VCaP (cell line): ENCODE measurements around the gene RNASEL.

Experiments used
- H3K27ac ChIP-seq: fragments of 450-650 bp; 2 replicates; pipeline ENCODE4 v1.5.1; 2017
- CTCF ChIP-seq: fragments of 450-650 bp; conservative IDR thresholded peaks from 2 replicates; pipeline ENCODE4 v1.5.1; 2017; ENCODE audit warnings: mild to moderate bottlenecking, moderate library complexity

RNASEL gene

GRCh38 chr1:182610606-182611194, 21.6 kb upstream of the RNASEL start:
- no peak for TF ChIP-seq CTCF
- H3K27ac ChIP-seq = no peak overlapping the region

DNA sequence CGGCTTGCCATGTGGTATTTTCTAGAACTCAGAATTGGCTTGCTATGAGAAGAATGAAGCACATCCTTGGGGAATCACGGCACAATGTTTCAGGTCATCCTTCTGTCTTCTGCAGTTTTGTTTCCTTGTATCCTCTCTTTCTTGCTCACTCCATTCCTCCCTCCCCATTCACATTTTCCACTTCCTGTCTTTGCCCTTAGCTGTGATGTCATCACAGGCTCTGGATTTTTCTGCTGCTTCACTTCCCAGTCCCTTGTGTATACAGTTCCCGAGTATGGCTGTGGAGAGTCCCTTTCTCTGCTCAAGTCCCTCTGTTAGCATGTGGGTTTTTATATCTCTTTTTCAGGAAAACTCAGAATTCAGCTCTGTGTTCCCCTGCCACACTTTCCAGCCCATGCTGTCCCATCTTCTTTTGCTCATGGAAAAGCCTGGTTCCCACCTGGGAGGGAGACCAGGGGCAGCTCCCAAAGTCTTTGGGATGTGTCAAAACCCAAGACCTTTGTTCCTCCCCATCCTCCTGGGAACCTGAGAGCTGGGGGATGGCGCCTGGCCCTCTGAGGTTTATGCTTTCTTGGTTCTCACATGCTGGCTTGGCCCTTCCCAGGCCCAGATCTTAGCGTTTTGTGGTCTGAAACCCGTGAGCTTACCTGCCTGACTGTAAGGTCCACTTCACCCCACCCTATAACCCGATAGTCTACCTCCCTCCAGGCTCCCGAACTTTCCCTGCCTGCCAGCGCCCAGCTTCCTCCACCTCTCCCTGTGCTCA, 20.0 kb upstream of the RNASEL start:
- no peak for TF ChIP-seq CTCF
- H3K27ac ChIP-seq = no peak overlapping the region

- TF ChIP-seq CTCF = no peak
- no peak overlapping the region for H3K27ac ChIP-seq
Measured at GRCh38 chr1:182608236-182608635, 19.2 kb upstream of the RNASEL start.

- no peak overlapping the region for H3K27ac ChIP-seq
- TF ChIP-seq CTCF = no peak
Measured at GRCh38 chr1:182607566-182607965, 18.5 kb upstream of the RNASEL start.

DNA sequence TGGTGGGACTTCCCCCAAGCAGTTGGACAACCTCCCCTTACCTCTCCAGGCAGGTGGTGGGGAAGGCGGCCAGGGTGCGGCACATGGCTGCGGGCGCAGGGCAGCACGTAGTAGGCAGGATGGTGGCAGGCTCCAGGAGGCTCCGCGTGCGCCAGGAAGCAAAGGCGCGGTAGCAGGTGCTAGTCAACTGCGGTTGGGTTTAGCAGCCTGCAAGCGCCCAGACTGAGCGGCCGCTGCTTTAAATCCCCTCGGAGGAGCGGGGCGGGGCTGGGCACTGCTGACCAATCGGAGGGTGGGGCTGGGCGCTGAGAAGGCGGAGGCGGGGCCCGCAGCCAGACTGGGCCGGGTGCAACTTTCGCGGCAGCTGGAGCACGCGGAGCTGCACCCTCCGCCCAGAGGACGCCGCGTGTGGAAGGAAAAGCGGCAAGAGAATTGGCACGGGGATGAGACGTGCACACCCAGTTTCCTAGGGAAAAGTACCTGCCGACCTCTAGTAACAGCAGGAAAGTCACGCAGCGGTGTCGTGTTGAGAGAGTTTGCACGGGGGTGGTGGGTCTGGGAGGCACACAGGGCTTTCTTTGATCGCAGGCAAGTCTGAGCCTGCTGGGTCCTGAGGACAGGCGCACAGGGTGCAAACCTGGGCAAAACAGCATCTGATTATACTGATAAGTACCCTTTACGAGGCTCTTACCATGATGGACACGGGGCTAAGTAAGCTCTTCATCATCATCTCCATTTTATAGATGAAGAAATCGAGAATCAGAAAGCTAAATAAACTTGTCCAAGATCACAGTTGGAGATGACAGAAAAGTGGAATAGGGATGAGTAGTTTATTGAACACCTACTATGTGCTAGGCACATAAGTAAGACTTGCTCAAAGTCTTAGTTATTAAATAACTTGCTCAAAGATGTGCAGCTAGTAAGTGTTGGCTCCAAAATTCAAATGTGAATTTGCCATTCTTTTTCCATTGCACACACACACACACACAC, 15.4 kb upstream of the RNASEL start, which contains the start of gene RGS16:
Gene RGS16, minus strand, starts transcription at position 215 of the 990 bp plus-strand sequence. Its CDS starts 130 bp downstream, at position 85.
- no peak for TF ChIP-seq CTCF
- H3K27ac ChIP-seq = peak within 1 kb of the TSS; percentile 62; the same call in 1 of the 2 replicates

DNA sequence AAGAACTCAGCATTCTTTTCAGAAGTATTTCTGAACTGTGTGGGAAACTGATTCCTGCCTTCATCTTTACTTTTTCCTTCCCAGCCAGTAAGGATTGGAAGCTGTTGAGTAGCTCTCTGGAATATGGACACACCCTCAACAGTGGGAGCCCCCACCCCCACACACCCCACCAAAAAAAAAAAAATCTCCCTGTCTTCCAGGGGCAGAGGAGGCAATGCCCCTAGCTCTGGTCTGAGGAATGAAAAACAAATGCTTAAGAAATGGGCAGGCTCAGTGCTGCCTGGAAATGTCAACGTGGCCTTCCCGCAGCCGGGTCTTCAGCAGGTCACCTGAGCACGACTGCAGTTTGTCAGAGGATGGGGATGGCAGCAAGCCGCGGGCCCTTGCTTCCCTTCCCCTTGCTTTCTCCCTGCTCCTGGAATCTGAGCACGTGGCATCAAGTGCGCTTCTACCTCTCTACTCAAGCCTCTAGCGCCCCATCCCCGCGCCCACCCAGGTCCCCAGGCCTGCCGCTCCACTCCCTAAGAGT, 14.7 kb upstream of the RNASEL start:
- no peak for TF ChIP-seq CTCF
- no peak overlapping the region for H3K27ac ChIP-seq
